Measurements from ENCODE around the gene VTI1B. TPM values are rescaled to one million over a fixed set of nuclear protein-coding genes. Genes with fewer than 3 reads are reported as not detected.

The VTI1B gene
- total RNA-seq, 1 donor from 2014 or later, result 80.6 TPM

DNA sequence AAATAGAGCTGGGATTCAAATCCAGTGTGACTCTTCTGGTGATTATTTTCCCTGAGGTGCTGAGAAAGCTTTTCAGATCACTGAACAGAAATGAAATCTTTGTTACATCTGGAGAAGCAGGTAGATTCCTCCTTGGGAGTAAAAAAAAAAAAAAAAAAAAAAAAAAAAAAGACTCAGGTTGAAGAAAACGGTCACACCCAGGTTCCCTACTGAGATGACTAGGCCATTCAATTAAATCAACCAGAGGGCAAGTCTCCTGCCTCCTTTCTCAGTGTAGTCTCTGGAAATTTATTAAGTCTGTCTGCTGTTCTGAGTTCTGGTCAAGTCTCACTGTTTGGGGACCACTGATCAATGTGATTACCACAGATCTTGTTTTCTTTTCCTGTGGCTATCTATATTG is 30.7 kb downstream of the VTI1B start:
- Histone ChIP-seq H3K4me3 (ENCODE audit: low read depth, low read length) (no peak overlapping the region), H3K27me3 (ENCODE audit: control insufficient read depth, insufficient read depth, low read length) (no peaks in the 10 kb centered on the region), H3K36me3 (ENCODE audit: control insufficient read depth, insufficient read depth, low read length) (peaks cover 6% of the 10 kb centered on the region)
- FAIRE-seq, result no peak
- TF ChIP-seq, protein P1, sequence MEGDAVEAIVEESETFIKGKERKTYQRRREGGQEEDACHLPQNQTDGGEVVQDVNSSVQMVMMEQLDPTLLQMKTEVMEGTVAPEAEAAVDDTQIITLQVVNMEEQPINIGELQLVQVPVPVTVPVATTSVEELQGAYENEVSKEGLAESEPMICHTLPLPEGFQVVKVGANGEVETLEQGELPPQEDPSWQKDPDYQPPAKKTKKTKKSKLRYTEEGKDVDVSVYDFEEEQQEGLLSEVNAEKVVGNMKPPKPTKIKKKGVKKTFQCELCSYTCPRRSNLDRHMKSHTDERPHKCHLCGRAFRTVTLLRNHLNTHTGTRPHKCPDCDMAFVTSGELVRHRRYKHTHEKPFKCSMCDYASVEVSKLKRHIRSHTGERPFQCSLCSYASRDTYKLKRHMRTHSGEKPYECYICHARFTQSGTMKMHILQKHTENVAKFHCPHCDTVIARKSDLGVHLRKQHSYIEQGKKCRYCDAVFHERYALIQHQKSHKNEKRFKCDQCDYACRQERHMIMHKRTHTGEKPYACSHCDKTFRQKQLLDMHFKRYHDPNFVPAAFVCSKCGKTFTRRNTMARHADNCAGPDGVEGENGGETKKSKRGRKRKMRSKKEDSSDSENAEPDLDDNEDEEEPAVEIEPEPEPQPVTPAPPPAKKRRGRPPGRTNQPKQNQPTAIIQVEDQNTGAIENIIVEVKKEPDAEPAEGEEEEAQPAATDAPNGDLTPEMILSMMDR (IDR thresholded peaks at IDR 0.05; ENCODE audit: insufficient read depth, low read length, severe bottlenecking), result no peak
- DNase-seq (ENCODE audit: low read depth), result no peak

DNA sequence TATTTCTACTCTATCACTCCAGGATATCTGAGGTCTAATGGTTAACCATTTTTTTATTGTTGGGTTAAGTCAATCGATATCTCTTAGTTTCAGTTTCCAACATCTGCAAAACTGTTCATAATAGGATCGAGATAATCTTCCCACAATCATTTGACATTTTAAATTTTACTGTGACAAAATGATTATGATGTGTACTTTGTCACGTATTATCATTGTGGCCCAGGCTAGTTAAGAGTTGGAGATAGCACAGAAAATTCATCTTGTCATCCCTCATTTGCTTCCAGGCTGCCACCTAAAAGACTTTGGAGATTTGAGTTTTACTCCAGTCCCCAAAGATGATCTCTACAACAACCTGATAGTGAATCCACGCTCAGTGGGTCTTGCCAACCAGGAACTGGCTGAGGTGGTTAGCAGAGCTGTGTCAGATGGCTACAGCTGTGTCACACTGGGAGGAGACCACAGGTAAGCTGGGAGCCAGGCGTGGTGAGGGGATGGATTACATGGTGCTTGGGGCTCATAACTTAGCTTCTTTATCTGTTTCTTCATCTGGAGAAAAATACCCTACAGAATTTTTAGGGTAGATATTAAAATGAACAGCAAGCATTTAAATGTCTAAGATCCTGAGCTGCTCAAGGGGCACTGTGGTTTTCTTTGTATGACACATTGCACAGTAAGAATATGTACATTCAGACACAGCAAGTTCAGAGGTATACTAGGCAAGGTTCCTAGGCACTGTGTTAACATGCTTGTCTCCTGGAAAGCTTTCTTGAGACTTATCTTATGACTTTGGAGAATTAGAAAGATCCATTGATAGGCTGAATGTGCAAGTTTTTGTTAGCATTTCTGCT is 32.3 kb downstream of the VTI1B start:
- DNase-seq (ENCODE audit: low read depth) (no peak), FAIRE-seq (no peak)
- peaks cover 6% of the 10 kb centered on the region for H3K36me3 ChIP-seq (ENCODE audit: control insufficient read depth, insufficient read depth, low read length)
- TF ChIP-seq, protein P1 (IDR thresholded peaks at IDR 0.05; ENCODE audit: insufficient read depth, low read length, severe bottlenecking), result no peak
- no peak overlapping the region for H3K4me3 ChIP-seq (ENCODE audit: low read depth, low read length)
- H3K27me3 ChIP-seq (ENCODE audit: control insufficient read depth, insufficient read depth, low read length), result no peaks in the 10 kb centered on the region

DNA sequence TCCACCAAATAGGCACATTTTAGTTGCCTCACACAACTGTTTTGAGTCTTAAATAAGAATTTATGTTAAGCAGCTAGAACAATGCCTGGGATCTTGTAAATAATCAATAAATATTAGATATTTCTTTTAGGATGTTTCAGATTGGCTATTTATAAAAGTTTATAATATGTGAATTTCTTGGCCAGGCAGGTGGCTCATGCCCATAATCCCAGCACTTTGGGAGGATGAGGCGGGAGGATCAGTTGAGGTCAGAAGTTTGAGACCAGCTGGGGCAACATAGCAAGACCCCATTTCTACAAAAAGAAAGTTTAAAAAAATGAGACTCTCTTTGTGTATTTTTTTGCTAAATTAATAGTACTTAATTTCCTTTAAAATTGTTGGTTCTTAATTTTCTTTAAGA is 33.0 kb downstream of the VTI1B start:
- peaks cover 4% of the 10 kb centered on the region for H3K36me3 ChIP-seq (ENCODE audit: control insufficient read depth, insufficient read depth, low read length)
- TF ChIP-seq, protein P1 (IDR thresholded peaks at IDR 0.05; ENCODE audit: insufficient read depth, low read length, severe bottlenecking), result no peak
- H3K27me3 ChIP-seq (ENCODE audit: control insufficient read depth, insufficient read depth, low read length), result no peaks in the 10 kb centered on the region
- H3K4me3 ChIP-seq (ENCODE audit: low read depth, low read length), result no peak overlapping the region
- no peak for DNase-seq (ENCODE audit: low read depth)
- FAIRE-seq, result no peak

DNA sequence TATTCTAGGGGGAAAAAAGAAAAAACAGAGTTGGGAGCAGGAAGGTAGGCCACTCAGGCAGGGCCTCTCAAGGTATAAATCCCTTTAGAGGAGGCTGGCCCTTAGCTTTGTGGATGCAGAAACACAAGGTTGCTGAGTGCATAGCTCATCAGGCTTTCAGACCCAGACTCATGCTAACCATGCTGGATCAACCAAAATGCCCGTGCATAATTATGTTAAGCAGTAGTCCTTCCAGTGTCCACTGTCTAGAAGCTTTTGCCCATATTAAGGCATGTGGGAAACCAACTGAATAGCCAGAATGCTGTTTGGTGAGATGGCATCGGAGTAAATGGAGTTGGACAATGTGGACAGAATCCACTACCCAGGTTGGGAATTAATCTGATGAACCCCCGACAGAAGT is 35.8 kb downstream of the VTI1B start:
- Histone ChIP-seq H3K36me3 (ENCODE audit: control insufficient read depth, insufficient read depth, low read length) (no peaks in the 10 kb centered on the region), H3K27me3 (ENCODE audit: control insufficient read depth, insufficient read depth, low read length) (no peaks in the 10 kb centered on the region), H3K4me3 (ENCODE audit: low read depth, low read length) (no peak overlapping the region)
- no peak for DNase-seq (ENCODE audit: low read depth)
- no peak for FAIRE-seq
- TF ChIP-seq, protein P1 (IDR thresholded peaks at IDR 0.05; ENCODE audit: insufficient read depth, low read length, severe bottlenecking), result no peak

DNA sequence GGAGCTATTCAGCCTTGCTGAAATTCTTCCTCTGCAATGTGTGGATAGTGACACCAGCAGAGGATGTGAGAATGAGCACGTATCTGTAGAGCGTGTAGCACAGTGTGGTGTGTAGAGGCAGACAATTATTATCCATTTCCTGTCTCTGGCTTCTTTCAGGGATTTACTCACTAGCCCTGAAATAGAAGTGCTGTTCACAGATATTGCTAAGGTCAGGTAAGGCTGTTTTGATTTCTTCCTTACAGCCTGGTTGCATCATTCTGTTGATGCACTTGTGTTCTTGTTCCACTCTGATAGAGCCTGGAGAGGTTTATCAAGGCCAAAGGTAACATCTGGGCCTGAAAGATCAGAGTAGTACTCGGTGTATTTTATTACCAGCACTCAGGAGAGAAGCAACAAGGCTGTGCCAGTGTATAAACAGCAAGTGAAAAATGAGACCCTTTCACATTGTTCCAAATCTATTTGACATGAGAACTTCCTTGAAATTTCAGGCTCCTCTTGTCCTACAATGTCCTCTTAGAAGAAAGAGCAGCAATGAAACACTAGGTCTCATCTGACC is 38.0 kb downstream of the VTI1B start:
- FAIRE-seq (peak; percentile 58), DNase-seq (ENCODE audit: low read depth) (peak; percentile 61)
- Histone ChIP-seq H3K4me3 (ENCODE audit: low read depth, low read length) (no peak overlapping the region), H3K36me3 (ENCODE audit: control insufficient read depth, insufficient read depth, low read length) (no peaks in the 10 kb centered on the region), H3K27me3 (ENCODE audit: control insufficient read depth, insufficient read depth, low read length) (no peaks in the 10 kb centered on the region)
- TF ChIP-seq, protein P1 (IDR thresholded peaks at IDR 0.05; ENCODE audit: insufficient read depth, low read length, severe bottlenecking), result no peak
